Spinal cord (tissue), 10 donors: ENCODE data around the gene FAM89B. TPM values are rescaled to one million over a fixed set of nuclear protein-coding genes. Genes with fewer than 3 reads are reported as not detected.
A peak's percentile ranks its signal among the peaks of the same experiment; 100 is the strongest.

Source experiments
- DNase-seq, 6 donors: peaks; one replicate each; pipeline versions ENCODE4 v3.0.0 to v3.0.0-alpha.2; 2013 to 2015; ENCODE audit warnings: low spot score in 6 of 6, low read depth in 4 of 6
- H3K27ac ChIP-seq: one replicate; pipeline ENCODE4 v1.5.1; 2013; ENCODE audit warnings: low read depth, low read length, control low read depth
- H3K27me3 ChIP-seq: one replicate; pipeline ENCODE4 v1.6.1; 2013; ENCODE audit warnings: low read length; ENCODE audit not compliant: control insufficient read depth, insufficient read depth
- H3K36me3 ChIP-seq: one replicate; pipeline ENCODE4 v1.6.1; 2013; ENCODE audit warnings: low read length; ENCODE audit not compliant: control insufficient read depth, insufficient read depth
- H3K4me1 ChIP-seq: one replicate; pipeline ENCODE4 v1.6.1; 2013; ENCODE audit warnings: low read length; ENCODE audit not compliant: control insufficient read depth, insufficient read depth
- H3K4me3 ChIP-seq: one replicate; pipeline ENCODE4 v1.5.1; 2013; ENCODE audit warnings: low read depth, low read length, control low read depth
- H3K9me3 ChIP-seq: one replicate; pipeline ENCODE4 v1.6.1; 2013; ENCODE audit warnings: low read length; ENCODE audit not compliant: control insufficient read depth, insufficient read depth
- WGBS: methylation state at CpG from one replicate; pipeline ENCODE4 v1.1.5; 2013; ENCODE audit warnings: missing lambda C conversion rate; ENCODE audit not compliant: insufficient coverage; 5-methylcytosine and 5-hydroxymethylcytosine counted together
- polyA plus RNA-seq, 2 donors: library from polyadenylated mRNA; unstranded; fragments of 120-200 nt; gene quantifications; one replicate each; pipeline ENCODE4 v1.2.1, GENCODE V29; 2013; ENCODE audit not compliant: insufficient read length in 2 of 2
- total RNA-seq, 2 donors: library from RNA; depleted of rRNA in 1 of 2; stranded (reverse); fragments of 120-200 nt in 1 of 2; fragments of >200 nt in 1 of 2; gene quantifications; one replicate each; pipeline versions ENCODE4 v1.2.3 to v1.2.4, GENCODE V29; 2013 to 2014
- donor health status: healthy.

FAM89B gene
- total and polyA plus RNA-seq, 4 donors, result 7.0 to 49.2 (median 48.8) TPM

- Histone ChIP-seq H3K4me1 (peaks cover 36% of the 10 kb centered on the region), H3K27ac (no peak overlapping the region), H3K9me3 (no peaks in the 10 kb centered on the region), H3K27me3 (no peaks in the 10 kb centered on the region), H3K4me3 (no peak overlapping the region), H3K36me3 (peaks cover 79% of the 10 kb centered on the region)
- no peak for DNase-seq
- WGBS, result 83% methylated on average over 6 of the region's 12 CpGs
Observed at GRCh38 chr11:65528819-65529350, 43.5 kb upstream of the FAM89B start.

- no peak for DNase-seq
- Histone ChIP-seq H3K36me3 (peaks cover 83% of the 10 kb centered on the region), H3K27me3 (no peaks in the 10 kb centered on the region), H3K27ac (peak overlapping the region; percentile 42), H3K4me3 (no peak overlapping the region), H3K4me1 (peaks cover 30% of the 10 kb centered on the region), H3K9me3 (no peaks in the 10 kb centered on the region)
- WGBS, result 66% methylated on average over 9 of the region's 10 CpGs
Observed at GRCh38 chr11:65529475-65530156, 42.7 kb upstream of the FAM89B start.

GRCh38 chr11:65530157-65530496 is 42.2 kb upstream of the FAM89B start:
- Histone ChIP-seq H3K9me3 (no peaks in the 10 kb centered on the region), H3K27ac (peak overlapping the region; percentile 42), H3K4me3 (no peak overlapping the region), H3K27me3 (no peaks in the 10 kb centered on the region), H3K36me3 (peaks cover 88% of the 10 kb centered on the region), H3K4me1 (peaks cover 30% of the 10 kb centered on the region)
- no peak for DNase-seq
- WGBS, result 80% methylated on average over 5 of the region's 5 CpGs

GRCh38 chr11:65532388-65533064 is 39.8 kb upstream of the FAM89B start:
- Histone ChIP-seq H3K4me3 (no peak overlapping the region), H3K36me3 (peaks cover 94% of the 10 kb centered on the region), H3K4me1 (peaks cover 19% of the 10 kb centered on the region), H3K27me3 (no peaks in the 10 kb centered on the region), H3K9me3 (no peaks in the 10 kb centered on the region), H3K27ac (no peak overlapping the region)
- WGBS, result 75% methylated on average over 12 of the region's 15 CpGs
- no peak for DNase-seq

- no peak for DNase-seq
- 94% methylated on average over 7 of the region's 9 CpGs for WGBS
- peaks cover 94% of the 10 kb centered on the region for H3K36me3 ChIP-seq
- no peak overlapping the region for H3K4me3 ChIP-seq
- peaks cover 24% of the 10 kb centered on the region for H3K4me1 ChIP-seq
- H3K9me3 ChIP-seq, result no peaks in the 10 kb centered on the region
- no peak overlapping the region for H3K27ac ChIP-seq
- H3K27me3 ChIP-seq, result no peaks in the 10 kb centered on the region
Observed at GRCh38 chr11:65535102-65535501, 37.2 kb upstream of the FAM89B start.

GRCh38 chr11:65536412-65537295 is 35.7 kb upstream of the FAM89B start:
- Histone ChIP-seq H3K36me3 (peaks cover 88% of the 10 kb centered on the region), H3K4me3 (no peak overlapping the region), H3K9me3 (no peaks in the 10 kb centered on the region), H3K27me3 (no peaks in the 10 kb centered on the region), H3K4me1 (peaks cover 28% of the 10 kb centered on the region), H3K27ac (no peak overlapping the region)
- DNase-seq, result no peak
- 84% methylated on average over 7 of the region's 12 CpGs for WGBS

- DNase-seq, result no peak
- Histone ChIP-seq H3K9me3 (no peaks in the 10 kb centered on the region), H3K27ac (no peak overlapping the region), H3K27me3 (no peaks in the 10 kb centered on the region), H3K4me1 (peaks cover 30% of the 10 kb centered on the region), H3K36me3 (peaks cover 84% of the 10 kb centered on the region), H3K4me3 (no peak overlapping the region)
- 80% methylated on average over 1 of the region's 2 CpGs for WGBS
Observed at GRCh38 chr11:65537296-65537597, 35.1 kb upstream of the FAM89B start.

GRCh38 chr11:65537620-65538231 is 34.6 kb upstream of the FAM89B start:
- H3K9me3 ChIP-seq, result no peaks in the 10 kb centered on the region
- peaks cover 30% of the 10 kb centered on the region for H3K4me1 ChIP-seq
- H3K4me3 ChIP-seq, result no peak overlapping the region
- WGBS, result 87% methylated on average over 13 of the region's 18 CpGs
- H3K27me3 ChIP-seq, result no peaks in the 10 kb centered on the region
- no peak overlapping the region for H3K27ac ChIP-seq
- DNase-seq, result no peak
- peaks cover 80% of the 10 kb centered on the region for H3K36me3 ChIP-seq

GRCh38 chr11:65538232-65538914 is 34.0 kb upstream of the FAM89B start:
- H3K4me3 ChIP-seq, result no peak overlapping the region
- no peaks in the 10 kb centered on the region for H3K9me3 ChIP-seq
- DNase-seq, result no peak
- no peak overlapping the region for H3K27ac ChIP-seq
- peaks cover 30% of the 10 kb centered on the region for H3K4me1 ChIP-seq
- H3K27me3 ChIP-seq, result no peaks in the 10 kb centered on the region
- peaks cover 80% of the 10 kb centered on the region for H3K36me3 ChIP-seq
- 73% methylated on average over 39 of the region's 43 CpGs for WGBS
